Astrocyte (in vitro differentiated cells and primary cell): ENCODE measurements around the gene IMP4. TPM values are rescaled to one million over a fixed set of nuclear protein-coding genes. Genes with fewer than 3 reads are reported as not detected.

ENCODE experiments used
- DNase-seq: peaks from one replicate; pipeline ENCODE4 v3.0.0-alpha.2; 2010; ENCODE audit warnings: low read depth
- FAIRE-seq: peaks from 2 replicates; lab custom pipeline; 2011; peaks lifted over from hg19 to GRCh38; lab: Jason Lieb, UNC
- H2AFZ ChIP-seq: 2 replicates; pipeline ENCODE4 v1.6.0; 2012; ENCODE audit warnings: low read depth, low read length, inconsistent platforms
- H3K27ac ChIP-seq: 2 replicates; pipeline ENCODE4 v1.5.1; 2011; ENCODE audit warnings: low read depth, low read length, inconsistent platforms
- H3K27me3 ChIP-seq: 2 replicates; pipeline ENCODE4 v1.6.0; 2011; ENCODE audit warnings: low read length, inconsistent platforms; ENCODE audit not compliant: insufficient read depth
- H3K36me3 ChIP-seq: 2 replicates; pipeline ENCODE4 v1.5.1; 2011; ENCODE audit warnings: low read length, inconsistent platforms; ENCODE audit not compliant: insufficient read depth
- H3K4me1 ChIP-seq: 2 replicates; pipeline ENCODE4 v1.5.1; 2011; ENCODE audit warnings: low read length, inconsistent platforms; ENCODE audit not compliant: insufficient read depth
- H3K4me2 ChIP-seq: 2 replicates; pipeline ENCODE4 v1.6.0; 2012; ENCODE audit warnings: low read length, inconsistent platforms
- H3K4me3 ChIP-seq: 2 replicates; pipeline ENCODE4 v1.5.1; 2011; ENCODE audit warnings: low read depth, mild to moderate bottlenecking, low read length, inconsistent platforms; ENCODE audit not compliant: insufficient read depth
- H3K79me2 ChIP-seq: 2 replicates; pipeline ENCODE4 v1.6.0; 2012; ENCODE audit warnings: mild to moderate bottlenecking, low read length, inconsistent platforms; ENCODE audit not compliant: insufficient read depth
- H3K9ac ChIP-seq: 2 replicates; pipeline ENCODE4 v1.6.0; 2012; ENCODE audit warnings: mild to moderate bottlenecking, low read length, inconsistent platforms
- H3K9me3 ChIP-seq: 2 replicates; pipeline ENCODE4 v1.5.1; 2012; ENCODE audit warnings: low read depth, mild to moderate bottlenecking, low read length, inconsistent platforms; ENCODE audit not compliant: insufficient read depth
- H4K20me1 ChIP-seq: 2 replicates; pipeline ENCODE4 v1.6.0; 2012; ENCODE audit warnings: low read length, inconsistent platforms; ENCODE audit not compliant: insufficient read depth
- H3K27ac Mint-ChIP-seq: one replicate; pipeline ENCODE4 v1.8.0; 2021; ENCODE audit warnings: mild to moderate bottlenecking, mixed read lengths; ENCODE audit not compliant: unreplicated experiment
- H3K27me3 Mint-ChIP-seq: one replicate; pipeline ENCODE4 v1.8.0; 2021; ENCODE audit warnings: low read depth, mixed read lengths; ENCODE audit not compliant: unreplicated experiment
- H3K36me3 Mint-ChIP-seq: one replicate; pipeline ENCODE4 v1.8.0; 2021; ENCODE audit warnings: low read depth, mixed read lengths; ENCODE audit not compliant: unreplicated experiment
- H3K4me1 Mint-ChIP-seq: one replicate; pipeline ENCODE4 v1.8.0; 2021; ENCODE audit warnings: low read depth, mixed read lengths; ENCODE audit not compliant: unreplicated experiment
- H3K4me3 Mint-ChIP-seq: one replicate; pipeline ENCODE4 v1.8.0; 2021; ENCODE audit warnings: mild to moderate bottlenecking, moderate library complexity, mixed read lengths; ENCODE audit not compliant: unreplicated experiment
- H3K9me3 Mint-ChIP-seq: one replicate; pipeline ENCODE4 v1.8.0; 2021; ENCODE audit warnings: mild to moderate bottlenecking, mixed read lengths; ENCODE audit not compliant: unreplicated experiment
- EZH2 ChIP-seq: IDR thresholded peaks from 2 replicates; pipeline ENCODE4 v1.6.1; 2012; ENCODE audit warnings: mild to moderate bottlenecking, low read length, inconsistent platforms; ENCODE audit not compliant: insufficient read depth
- total RNA-seq: library from RNA; stranded (reverse); gene quantifications from 2 replicates; pipeline ENCODE4 v1.2.1, GENCODE V29; 2021
- TF ChIP-seq, protein P1 (sequence below): IDR thresholded peaks from 2 replicates; pipeline ENCODE4 v1.5.1; 2011; ENCODE audit warnings: low read depth, mild to moderate bottlenecking, inconsistent platforms, low read length, moderate library complexity; ENCODE audit not compliant: insufficient read depth

The IMP4 gene
- total RNA-seq, 1 donor from 2014 or later, result 65.5 TPM

DNA sequence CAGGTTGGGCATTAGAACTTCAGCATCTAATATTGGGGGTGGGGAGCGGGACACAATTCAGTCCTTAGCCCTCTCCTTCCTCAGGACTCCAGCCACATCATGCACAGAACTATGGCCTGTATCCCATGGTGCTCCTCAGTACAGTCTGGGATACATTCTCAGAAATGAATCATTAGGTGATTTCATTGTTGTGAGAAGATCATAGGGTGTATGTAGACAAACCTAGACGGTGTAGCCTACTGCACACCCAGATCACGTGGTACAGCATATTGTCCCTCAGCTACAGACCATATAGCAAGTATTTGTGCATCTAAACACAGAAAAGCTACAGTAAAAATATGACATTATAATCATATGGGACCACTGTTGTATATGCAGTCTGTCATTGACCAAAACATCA, 23.2 kb upstream of the IMP4 start:
- H3K4me3 ChIP-seq, result no peak overlapping the region
- FAIRE-seq (no peak), DNase-seq (no peak)
- H3K4me2 ChIP-seq, result no peak overlapping the region
- H2AFZ ChIP-seq, result no peak overlapping the region
- H4K20me1 ChIP-seq, result no peaks in the 10 kb centered on the region
- H3K27ac ChIP-seq, result no peak overlapping the region
- no peak for TF ChIP-seq EZH2
- TF ChIP-seq, protein P1, sequence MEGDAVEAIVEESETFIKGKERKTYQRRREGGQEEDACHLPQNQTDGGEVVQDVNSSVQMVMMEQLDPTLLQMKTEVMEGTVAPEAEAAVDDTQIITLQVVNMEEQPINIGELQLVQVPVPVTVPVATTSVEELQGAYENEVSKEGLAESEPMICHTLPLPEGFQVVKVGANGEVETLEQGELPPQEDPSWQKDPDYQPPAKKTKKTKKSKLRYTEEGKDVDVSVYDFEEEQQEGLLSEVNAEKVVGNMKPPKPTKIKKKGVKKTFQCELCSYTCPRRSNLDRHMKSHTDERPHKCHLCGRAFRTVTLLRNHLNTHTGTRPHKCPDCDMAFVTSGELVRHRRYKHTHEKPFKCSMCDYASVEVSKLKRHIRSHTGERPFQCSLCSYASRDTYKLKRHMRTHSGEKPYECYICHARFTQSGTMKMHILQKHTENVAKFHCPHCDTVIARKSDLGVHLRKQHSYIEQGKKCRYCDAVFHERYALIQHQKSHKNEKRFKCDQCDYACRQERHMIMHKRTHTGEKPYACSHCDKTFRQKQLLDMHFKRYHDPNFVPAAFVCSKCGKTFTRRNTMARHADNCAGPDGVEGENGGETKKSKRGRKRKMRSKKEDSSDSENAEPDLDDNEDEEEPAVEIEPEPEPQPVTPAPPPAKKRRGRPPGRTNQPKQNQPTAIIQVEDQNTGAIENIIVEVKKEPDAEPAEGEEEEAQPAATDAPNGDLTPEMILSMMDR, result no peak
- Mint-ChIP-seq H3K4me1 (peaks cover 7% of the 10 kb centered on the region), H3K27ac (no peak overlapping the region), H3K9me3 (no peaks in the 10 kb centered on the region), H3K27me3 (peaks cover 3% of the 10 kb centered on the region), H3K36me3 (no peaks in the 10 kb centered on the region), H3K4me3 (no peak overlapping the region)
- no peaks in the 10 kb centered on the region for H3K27me3 ChIP-seq
- H3K9ac ChIP-seq, result no peak overlapping the region
- H3K9me3 ChIP-seq, result no peaks in the 10 kb centered on the region
- no peaks in the 10 kb centered on the region for H3K36me3 ChIP-seq
- H3K79me2 ChIP-seq, result no peaks in the 10 kb centered on the region
- H3K4me1 ChIP-seq, result no peaks in the 10 kb centered on the region

DNA sequence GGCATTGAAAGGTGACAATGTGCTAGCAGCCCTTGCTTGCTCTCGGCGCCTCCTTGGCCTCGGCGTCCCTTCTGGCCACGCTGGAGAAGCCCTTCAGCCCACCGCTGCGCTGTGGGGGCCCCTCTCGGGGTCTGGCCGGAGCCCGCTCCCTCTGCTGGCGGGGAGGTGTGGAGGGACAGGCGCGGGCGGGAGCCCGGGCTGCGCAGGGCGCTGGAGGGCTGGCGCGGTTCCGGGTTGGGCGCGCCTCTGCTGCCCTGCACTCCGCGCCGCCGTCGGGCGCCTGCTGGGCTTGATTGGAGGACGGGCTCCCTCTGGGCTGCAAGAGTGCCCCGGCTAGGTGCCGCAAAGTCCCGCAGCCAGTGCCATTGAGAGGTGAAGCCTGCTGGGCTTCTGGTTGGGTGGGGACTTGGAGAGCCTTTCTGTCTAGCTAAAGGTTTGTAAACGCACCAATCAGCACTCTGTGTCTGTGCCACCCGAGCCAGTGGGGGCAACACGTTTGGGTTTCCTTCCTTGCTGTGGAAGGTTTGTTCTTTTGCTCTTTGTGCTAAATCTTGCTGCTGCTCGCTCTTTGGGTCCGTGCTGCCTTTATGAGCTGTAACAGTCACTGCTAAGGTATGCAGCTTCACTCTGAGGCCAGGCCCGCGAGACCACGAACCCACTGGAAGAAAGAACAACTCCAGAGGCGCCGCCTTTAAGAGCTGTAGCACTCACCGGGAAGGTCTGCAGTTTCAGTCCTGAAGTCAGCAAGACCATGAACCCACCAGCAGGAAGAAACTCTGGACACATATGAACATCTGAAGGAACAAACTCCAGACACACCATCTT, 14.8 kb upstream of the IMP4 start:
- H3K27ac ChIP-seq, result no peak overlapping the region
- no peak overlapping the region for H3K9ac ChIP-seq
- Mint-ChIP-seq H3K27ac (peak overlapping the region; percentile 96), H3K36me3 (no peaks in the 10 kb centered on the region), H3K4me3 (peak overlapping the region; percentile 62), H3K27me3 (peaks cover 7% of the 10 kb centered on the region), H3K4me1 (peaks cover 15% of the 10 kb centered on the region), H3K9me3 (no peaks in the 10 kb centered on the region)
- TF ChIP-seq, protein P1, result no peak
- TF ChIP-seq EZH2, result no peak
- FAIRE-seq, result no peak
- no peaks in the 10 kb centered on the region for H3K79me2 ChIP-seq
- no peaks in the 10 kb centered on the region for H3K36me3 ChIP-seq
- DNase-seq, result peak; percentile 76
- peak overlapping the region; percentile 85 for H2AFZ ChIP-seq
- peaks cover 14% of the 10 kb centered on the region for H3K4me1 ChIP-seq
- H3K9me3 ChIP-seq, result no peaks in the 10 kb centered on the region
- peak overlapping the region; percentile 66 for H3K4me2 ChIP-seq
- H3K4me3 ChIP-seq, result no peak overlapping the region
- peaks cover 8% of the 10 kb centered on the region for H3K27me3 ChIP-seq
- H4K20me1 ChIP-seq, result no peaks in the 10 kb centered on the region

DNA sequence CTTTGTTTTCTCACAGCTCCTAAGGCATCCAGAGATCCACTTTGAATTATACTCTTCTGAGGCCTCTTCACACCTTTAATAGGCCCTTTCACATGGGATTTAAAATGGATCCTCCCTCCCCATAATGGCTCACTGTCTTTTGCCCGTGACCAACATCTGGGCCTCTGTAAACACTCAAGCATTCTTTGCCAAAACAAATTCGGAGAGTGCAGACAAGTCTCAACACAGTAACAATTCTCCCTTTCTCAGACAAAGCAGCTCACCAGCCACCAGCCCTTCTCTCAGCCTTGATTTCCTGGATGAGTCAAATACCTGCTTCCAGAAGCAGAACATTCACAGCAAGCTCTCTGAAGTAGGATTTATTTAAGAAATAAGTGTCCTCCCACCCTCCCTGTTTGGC, 14.0 kb upstream of the IMP4 start:
- peaks cover 7% of the 10 kb centered on the region for H3K27me3 Mint-ChIP-seq

More for the DNA sequence above, 14.0 kb upstream of the IMP4 start:
- Histone ChIP-seq H3K79me2 (no peaks in the 10 kb centered on the region), H3K27me3 (peaks cover 8% of the 10 kb centered on the region), H4K20me1 (no peaks in the 10 kb centered on the region), H3K36me3 (no peaks in the 10 kb centered on the region), H3K4me3 (no peak overlapping the region), H3K4me2 (peak overlapping the region; percentile 66), H3K4me1 (peaks cover 14% of the 10 kb centered on the region), H3K9ac (no peak overlapping the region), H2AFZ (peak overlapping the region; percentile 85), H3K27ac (no peak overlapping the region), H3K9me3 (no peaks in the 10 kb centered on the region)
- H3K4me3 Mint-ChIP-seq, result peak overlapping the region; percentile 62
- H3K9me3 Mint-ChIP-seq, result no peaks in the 10 kb centered on the region
- H3K36me3 Mint-ChIP-seq, result no peaks in the 10 kb centered on the region
- DNase-seq (peak; percentile 11), FAIRE-seq (no peak)
- peak overlapping the region; percentile 96 for H3K27ac Mint-ChIP-seq
- H3K4me1 Mint-ChIP-seq, result peaks cover 15% of the 10 kb centered on the region
- no peak for TF ChIP-seq EZH2
- TF ChIP-seq, protein P1, result no peak
